ENCODE results near the gene SNRPA.
"Not testable (repeated sequence)": the region's sequence is repeated elsewhere in the genome, so short reads cannot be mapped to it uniquely, and the experiment has no call there.

Gene SNRPA

DNA sequence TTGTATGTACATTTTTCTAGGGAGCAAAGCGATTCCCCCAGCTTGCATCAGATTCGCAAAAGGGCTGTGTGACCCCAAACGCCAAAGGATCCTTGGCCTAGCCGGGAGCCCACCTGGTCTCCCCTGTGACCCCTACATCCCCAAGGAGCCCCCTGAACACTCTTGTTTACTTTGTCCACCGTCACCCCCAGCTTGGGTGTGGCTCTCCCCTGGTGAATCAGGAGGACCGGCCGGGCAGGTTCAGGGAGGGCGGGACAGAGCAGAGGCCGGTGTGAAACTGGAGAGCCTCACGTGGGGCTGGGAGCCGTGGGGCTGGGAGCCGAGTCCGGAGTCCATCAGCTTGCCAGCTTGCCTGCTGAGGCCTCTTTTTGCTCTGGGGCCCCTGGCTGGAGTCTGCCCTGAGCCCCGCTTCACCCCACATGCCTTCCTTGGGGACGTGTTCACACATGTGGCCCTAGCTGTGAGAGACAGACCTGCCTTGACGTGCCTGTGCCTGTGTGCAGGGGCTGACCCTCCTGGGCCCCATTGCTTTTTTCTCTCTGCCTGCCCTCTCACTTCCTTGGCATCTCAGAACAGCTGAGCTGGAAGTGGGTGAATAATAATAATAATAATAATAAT lies 32.1 kb upstream of the SNRPA start:
- Histone ChIP-seq H3K27me3 (no peaks in the 10 kb centered on the region), H3K4me3 (peak overlapping the region; percentile 71 to 93 (median 83)), H3K27ac (peak overlapping the region; percentile 14 to 90 (median 55); a peak in 17 of 22 replicates), H3K9ac (peak overlapping the region; percentile 78 to 94 (median 90)), H3K36me3 (peaks cover 2 to 19% (median 5%) of the 10 kb centered on the region in 11 experiments; a peak in 16 of 22 replicates), H4K20me1 (peaks cover 0 to 34% (median 9%) of the 10 kb centered on the region in 11 experiments; a peak in 11 of 22 replicates), H3K4me1 (peaks cover 58 to 74% (median 63%) of the 10 kb centered on the region in 10 experiments), H3K9me3 (replicated peaks in 1 of 11) (no peaks in the 10 kb centered on the region), H3K4me2 (peak overlapping the region; percentile 84 to 100 (median 97))
- no peak for TF ChIP-seq Cebpa-rat (IDR thresholded peaks at IDR 0.05)

DNA sequence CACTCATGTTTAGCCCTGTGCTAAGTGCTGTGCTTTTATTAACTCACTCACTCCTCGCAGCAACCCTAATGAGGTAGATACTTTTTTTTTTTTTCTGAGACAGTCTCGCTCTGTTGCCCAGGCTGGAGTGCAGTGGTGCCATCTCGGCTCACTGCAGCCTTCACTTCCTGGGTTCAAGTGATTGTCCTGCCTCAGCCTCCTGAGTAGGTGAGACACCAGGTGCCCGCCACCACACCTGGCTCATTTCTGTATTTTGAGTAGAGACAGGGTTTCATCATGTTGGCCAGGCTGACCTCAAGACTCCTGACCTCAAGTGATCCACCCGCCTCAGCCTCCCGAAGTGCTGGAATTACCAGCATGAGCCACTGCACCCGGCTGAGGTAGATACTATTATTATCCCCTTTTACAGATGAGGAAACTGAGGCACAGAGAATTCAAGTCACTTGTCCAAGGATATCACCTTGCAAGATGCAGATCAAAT lies 31.5 kb upstream of the SNRPA start:
- peak overlapping the region in 6 of 11 experiments; percentile 9 to 90 (median 58); a peak in 5 of 22 replicates for H3K27ac ChIP-seq
- H3K4me2 ChIP-seq = peak overlapping the region; percentile 84 to 100 (median 97)
- H3K36me3 ChIP-seq = peaks cover 6 to 24% (median 11%) of the 10 kb centered on the region in 11 experiments; a peak in 17 of 22 replicates
- H3K4me3 ChIP-seq = peak overlapping the region; percentile 71 to 93 (median 83); a peak in 19 of 20 replicates
- no peak for TF ChIP-seq Cebpa-rat (IDR thresholded peaks at IDR 0.05)
- peaks cover 54 to 68% (median 58%) of the 10 kb centered on the region in 10 experiments for H3K4me1 ChIP-seq
- no peaks in the 10 kb centered on the region for H3K9me3 ChIP-seq (replicated peaks in 1 of 11)
- H4K20me1 ChIP-seq = peaks cover 0 to 34% (median 9%) of the 10 kb centered on the region in 11 experiments; a peak in 11 of 22 replicates
- H3K27me3 ChIP-seq = no peaks in the 10 kb centered on the region
- H3K9ac ChIP-seq = peak overlapping the region; percentile 78 to 94 (median 90); a peak in 21 of 22 replicates

DNA sequence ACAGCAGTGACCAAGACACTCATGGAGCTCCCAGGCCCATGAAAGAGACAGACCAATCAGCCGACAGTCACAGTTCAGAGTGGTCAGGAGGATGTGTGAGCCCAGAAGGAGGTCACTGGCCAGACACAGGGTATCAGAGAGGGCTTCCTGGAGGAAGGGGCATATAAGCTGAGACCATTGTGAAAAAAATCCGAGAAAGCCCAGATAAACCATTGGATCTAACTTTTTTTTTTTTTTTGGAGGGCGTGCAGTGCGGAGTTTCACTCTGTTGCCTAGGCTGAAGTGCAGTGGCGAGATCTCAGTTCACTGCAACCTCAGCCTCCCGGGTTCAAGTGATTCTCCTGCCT lies 29.9 kb upstream of the SNRPA start:
- Histone ChIP-seq H3K27ac (no peak overlapping the region), H4K20me1 (peaks cover 0 to 34% (median 12%) of the 10 kb centered on the region in 11 experiments; a peak in 12 of 22 replicates), H3K36me3 (peaks cover 7 to 41% (median 26%) of the 10 kb centered on the region in 11 experiments; a peak in 21 of 22 replicates), H3K9ac (peak overlapping the region in 2 of 11 experiments; percentile 18 to 44; a peak in 3 of 22 replicates), H3K27me3 (no peaks in the 10 kb centered on the region), H3K4me2 (peak overlapping the region in 9 of 11 experiments; percentile 84 to 99 (median 97); a peak in 15 of 22 replicates), H3K4me3 (no peak overlapping the region; a peak in 1 of 20 replicates), H3K9me3 (replicated peaks in 1 of 11) (no peaks in the 10 kb centered on the region), H3K4me1 (peaks cover 40 to 55% (median 45%) of the 10 kb centered on the region in 10 experiments)
- TF ChIP-seq Cebpa-rat (IDR thresholded peaks at IDR 0.05) = no peak

DNA sequence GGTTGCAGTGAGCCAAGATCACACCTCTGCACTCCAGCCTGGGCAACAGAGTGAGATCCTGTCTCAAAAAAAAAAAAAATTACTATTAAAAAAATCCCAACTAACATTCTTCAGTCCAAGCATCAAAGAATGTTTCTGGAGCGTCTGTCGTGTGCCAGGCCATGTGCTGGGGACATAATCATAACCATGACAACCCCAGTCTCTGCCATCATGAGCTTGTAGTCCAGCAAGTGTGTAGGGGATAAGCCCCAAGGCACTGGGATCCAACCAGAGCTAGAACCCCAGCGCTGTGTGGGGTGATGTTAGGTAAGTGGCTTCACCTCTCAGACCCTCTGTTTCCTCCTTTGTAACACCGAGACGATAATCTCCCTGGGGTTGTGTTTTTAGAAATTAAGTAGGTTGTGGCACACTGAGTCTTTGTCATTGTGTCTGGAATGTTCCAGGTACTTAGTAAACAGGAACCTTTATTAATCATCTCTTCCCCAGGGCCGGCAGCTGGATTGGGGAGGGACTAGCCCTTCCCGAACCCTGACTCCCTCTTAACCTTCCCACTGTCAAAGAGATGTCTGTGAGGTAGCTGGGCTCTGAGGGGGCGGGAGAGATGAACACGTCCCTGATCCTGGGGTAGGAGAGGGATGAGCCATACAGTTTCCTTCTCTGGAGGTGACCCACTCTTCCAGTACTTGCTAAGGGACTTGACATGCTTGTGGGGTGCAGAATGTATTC lies 28.9 kb upstream of the SNRPA start:
- peaks cover 36 to 51% (median 41%) of the 10 kb centered on the region in 10 experiments for H3K4me1 ChIP-seq
- H3K9ac ChIP-seq = peak overlapping the region in 1 of 11 experiments; percentile 17; a peak in 1 of 22 replicates
- peaks cover 15 to 51% (median 34%) of the 10 kb centered on the region in 11 experiments; a peak in 21 of 22 replicates for H3K36me3 ChIP-seq
- no peaks in the 10 kb centered on the region for H3K27me3 ChIP-seq
- no peak overlapping the region for H3K4me3 ChIP-seq
- peak overlapping the region in 3 of 11 experiments; percentile 37 to 98 (median 97); a peak in 2 of 22 replicates for H3K4me2 ChIP-seq
- TF ChIP-seq Cebpa-rat (IDR thresholded peaks at IDR 0.05) = no peak
- H3K27ac ChIP-seq = no peak overlapping the region
- H4K20me1 ChIP-seq = peaks cover 0 to 34% (median 12%) of the 10 kb centered on the region in 11 experiments; a peak in 12 of 22 replicates
- peaks cover 0 to 5% (median 0%) of the 10 kb centered on the region in 11 experiments; a peak in 1 of 22 replicates for H3K9me3 ChIP-seq (replicated peaks in 1 of 11)

DNA sequence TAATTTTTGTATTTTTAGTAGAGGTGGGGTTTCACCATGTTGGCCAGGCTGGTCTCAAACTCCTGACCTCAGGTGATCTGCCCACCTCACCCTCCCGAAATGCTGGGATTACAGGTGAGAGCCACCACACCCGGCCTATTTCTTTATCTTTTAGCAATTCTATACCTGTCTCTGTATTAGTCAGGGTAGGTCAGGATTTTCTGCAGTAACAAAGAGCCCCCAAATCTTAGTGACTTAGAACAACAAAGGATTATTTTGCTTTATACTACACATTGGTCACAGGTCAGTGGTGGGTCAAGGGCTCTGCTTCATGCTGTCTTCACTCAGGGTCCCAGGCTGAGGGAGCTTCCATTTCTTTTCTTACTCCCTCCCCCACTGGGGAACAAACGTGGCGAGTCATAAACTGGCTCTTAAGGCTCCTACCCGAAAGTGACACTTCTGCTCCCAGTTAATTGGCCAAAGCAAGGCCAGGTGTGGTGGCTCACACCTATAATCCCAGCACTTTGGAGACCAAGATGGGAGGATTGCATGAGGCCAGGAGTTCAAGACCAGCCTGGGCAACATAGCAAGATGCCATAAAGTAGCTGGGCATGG lies 27.2 kb upstream of the SNRPA start:
- H4K20me1 ChIP-seq = peaks cover 0 to 20% (median 3%) of the 10 kb centered on the region in 11 experiments; a peak in 8 of 22 replicates
- H3K4me1 ChIP-seq = peaks cover 21 to 38% (median 26%) of the 10 kb centered on the region in 10 experiments
- H3K27me3 ChIP-seq = no peaks in the 10 kb centered on the region
- TF ChIP-seq Cebpa-rat (IDR thresholded peaks at IDR 0.05) = no peak
- H3K9me3 ChIP-seq (replicated peaks in 1 of 11) = peaks cover 0 to 10% (median 0%) of the 10 kb centered on the region in 11 experiments; a peak in 2 of 22 replicates
- no peak overlapping the region for H3K4me3 ChIP-seq
- H3K9ac ChIP-seq = no peak overlapping the region
- H3K36me3 ChIP-seq = peaks cover 24 to 67% (median 49%) of the 10 kb centered on the region in 11 experiments
- no peak overlapping the region for H3K27ac ChIP-seq
- no peak overlapping the region for H3K4me2 ChIP-seq

DNA sequence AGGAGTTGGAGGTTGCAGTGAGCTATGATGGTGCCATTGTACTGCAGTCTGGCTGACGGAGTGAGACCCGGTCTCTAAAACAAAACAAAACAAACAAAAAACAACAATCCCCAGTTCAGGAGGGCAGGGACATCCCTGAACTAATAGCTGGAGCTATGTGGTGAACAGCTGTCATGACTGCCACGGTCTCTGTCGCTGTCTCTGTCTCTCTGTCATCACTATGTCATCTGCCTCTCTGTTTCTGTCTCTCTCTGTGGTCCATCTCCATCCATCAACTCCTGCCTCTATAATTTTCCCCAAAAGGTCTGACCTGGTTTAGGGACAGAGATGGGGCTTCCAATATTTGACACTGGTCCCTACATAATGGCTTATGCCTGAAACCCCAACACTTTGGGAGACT lies 26.7 kb upstream of the SNRPA start:
- H3K9me3 ChIP-seq (replicated peaks in 1 of 11) = peaks cover 0 to 10% (median 0%) of the 10 kb centered on the region in 11 experiments; a peak in 2 of 22 replicates
- H3K4me3 ChIP-seq = no peak overlapping the region
- peaks cover 16 to 33% (median 20%) of the 10 kb centered on the region in 10 experiments for H3K4me1 ChIP-seq
- TF ChIP-seq Cebpa-rat (IDR thresholded peaks at IDR 0.05) = no peak
- no peak overlapping the region for H3K9ac ChIP-seq
- no peak overlapping the region for H3K4me2 ChIP-seq
- H3K27ac ChIP-seq = no peak overlapping the region
- no peaks in the 10 kb centered on the region for H3K27me3 ChIP-seq
- H3K36me3 ChIP-seq = peaks cover 24 to 73% (median 54%) of the 10 kb centered on the region in 11 experiments
- H4K20me1 ChIP-seq = peaks cover 0 to 20% (median 0%) of the 10 kb centered on the region in 11 experiments; a peak in 5 of 22 replicates

DNA sequence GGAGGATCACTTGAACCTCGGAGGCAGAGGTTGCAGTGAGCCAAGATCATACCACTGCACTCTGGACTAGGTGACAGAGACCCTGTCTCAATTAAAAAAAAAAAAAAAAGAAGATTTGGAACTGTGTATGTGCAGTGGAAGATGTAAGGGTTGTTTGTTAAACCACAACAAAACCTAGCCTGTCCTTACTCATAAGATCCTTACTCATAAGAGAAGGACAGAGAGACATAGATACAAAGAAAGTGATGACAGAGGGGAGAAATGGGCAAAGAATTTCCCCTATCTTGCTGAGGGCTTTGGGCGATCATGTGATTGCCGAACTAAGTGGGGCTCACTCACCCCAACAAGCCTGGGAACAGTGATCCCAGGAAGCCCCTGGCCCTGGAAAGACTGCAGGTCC lies 26.1 kb upstream of the SNRPA start:
- Histone ChIP-seq H3K4me2 (no peak overlapping the region), H3K27me3 (no peaks in the 10 kb centered on the region), H3K9me3 (replicated peaks in 1 of 11) (peaks cover 0 to 10% (median 0%) of the 10 kb centered on the region in 11 experiments; a peak in 2 of 22 replicates), H3K36me3 (peaks cover 29 to 78% (median 60%) of the 10 kb centered on the region in 11 experiments), H3K27ac (no peak overlapping the region), H4K20me1 (peaks cover 0 to 20% (median 0%) of the 10 kb centered on the region in 11 experiments; a peak in 5 of 22 replicates), H3K9ac (no peak overlapping the region), H3K4me3 (no peak overlapping the region), H3K4me1 (peaks cover 10 to 27% (median 15%) of the 10 kb centered on the region in 10 experiments)
- TF ChIP-seq Cebpa-rat (IDR thresholded peaks at IDR 0.05) = no peak

DNA sequence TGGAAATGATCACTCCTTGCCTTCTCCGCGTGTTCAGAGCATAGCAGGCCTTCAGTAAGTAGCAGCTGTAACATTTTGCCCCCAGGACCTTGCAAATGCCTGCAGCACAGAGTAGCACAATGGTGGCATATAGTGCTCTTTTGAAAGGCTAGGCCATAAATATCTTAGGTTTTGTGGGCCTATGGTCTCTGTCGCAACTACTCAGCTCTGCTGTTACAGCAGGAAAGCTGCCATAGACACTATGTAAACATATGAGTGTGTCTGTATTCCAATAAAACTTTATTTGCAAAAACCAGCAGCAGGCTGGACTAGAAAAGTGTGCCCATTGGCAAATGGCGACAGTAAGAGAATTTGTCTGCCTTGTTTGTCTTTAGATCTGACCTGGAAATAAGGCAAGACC lies 24.7 kb upstream of the SNRPA start:
- H3K4me2 ChIP-seq = no peak overlapping the region
- no peak overlapping the region for H3K27ac ChIP-seq
- peaks cover 43 to 93% (median 74%) of the 10 kb centered on the region in 11 experiments for H3K36me3 ChIP-seq
- peaks cover 0 to 13% (median under 1%) of the 10 kb centered on the region in 10 experiments; a peak in 7 of 20 replicates for H3K4me1 ChIP-seq
- H4K20me1 ChIP-seq = peaks cover 0 to 12% (median 0%) of the 10 kb centered on the region in 11 experiments; a peak in 5 of 22 replicates
- no peak overlapping the region for H3K4me3 ChIP-seq
- H3K27me3 ChIP-seq = no peaks in the 10 kb centered on the region
- no peak overlapping the region for H3K9ac ChIP-seq
- H3K9me3 ChIP-seq (replicated peaks in 1 of 11) = peaks cover 0 to 10% (median 0%) of the 10 kb centered on the region in 11 experiments; a peak in 2 of 22 replicates
- TF ChIP-seq Cebpa-rat (IDR thresholded peaks at IDR 0.05) = no peak

DNA sequence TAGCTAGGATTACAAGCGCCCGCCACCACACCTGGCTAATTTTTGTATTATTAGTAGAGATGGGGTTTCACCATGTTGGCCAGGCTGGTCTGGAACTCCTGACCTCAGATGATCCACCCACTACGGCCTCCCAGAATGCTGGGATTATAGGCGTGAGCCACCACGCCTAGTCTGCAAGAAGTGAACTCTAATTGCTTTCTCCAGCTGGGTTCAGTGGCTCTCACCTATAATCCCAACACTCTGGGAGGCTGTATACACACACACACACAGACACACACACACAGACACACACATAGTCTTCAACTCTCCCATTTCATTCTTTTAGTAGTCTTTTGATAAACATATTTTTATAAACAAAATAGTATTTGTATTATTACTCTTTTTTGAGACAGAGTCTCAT lies 20.9 kb upstream of the SNRPA start:
- H3K4me3 ChIP-seq, H3K27ac ChIP-seq, H4K20me1 ChIP-seq, H3K27me3 ChIP-seq, H3K4me2 ChIP-seq, H3K9ac ChIP-seq, H3K4me1 ChIP-seq: not testable (repeated sequence)
- H3K9me3 ChIP-seq (replicated peaks in 1 of 11) = peaks cover 0 to 10% (median 0%) of the 10 kb centered on the region in 11 experiments; a peak in 2 of 22 replicates
- peaks cover 75 to 100% (median 95%) of the 10 kb centered on the region in 11 experiments for H3K36me3 ChIP-seq

DNA sequence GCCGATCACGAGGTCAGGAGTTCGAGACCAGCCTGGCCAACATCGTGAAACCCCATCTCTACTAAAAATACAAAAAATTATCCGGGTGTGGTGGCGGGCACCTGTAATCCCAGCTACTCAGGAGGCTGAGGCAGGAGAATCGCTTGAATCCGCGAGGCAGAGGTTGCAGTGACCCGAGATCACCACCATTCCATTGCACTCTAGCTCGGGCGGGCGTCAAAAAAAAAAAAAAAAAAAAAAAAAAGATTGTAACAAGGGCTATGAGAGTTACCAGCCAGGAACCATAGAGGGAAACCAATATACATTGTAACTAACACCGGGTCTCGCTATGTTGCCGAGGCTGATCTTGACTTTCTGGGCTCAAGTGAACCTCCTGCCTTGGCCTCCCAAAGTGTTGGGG lies 18.7 kb upstream of the SNRPA start:
- H3K27me3 ChIP-seq; H3K4me1 ChIP-seq; H3K4me2 ChIP-seq; H4K20me1 ChIP-seq; H3K9me3 ChIP-seq (replicated peaks in 1 of 11); H3K9ac ChIP-seq; H3K27ac ChIP-seq; H3K4me3 ChIP-seq: not testable (repeated sequence)
- peaks cover 82 to 100% (median 97%) of the 10 kb centered on the region in 11 experiments for H3K36me3 ChIP-seq

Data from BLaER1 treated with 17β-estradiol and CSF1 and Interleukin-3, amounts not matched to agents 10 nM and 100 nM (cell line).